ENCODE measurements around the gene PAPPA2. TPM values are rescaled to one million over a fixed set of nuclear protein-coding genes. Genes with fewer than 3 reads are reported as not detected.

Gene PAPPA2
- total and polyA plus RNA-seq, 2 donors (not counting 1 experiment from before 2014, with no cell fraction given), result not detected

- CTCF ChIA-PET, result no interaction called here
- intact Hi-C loops (cut with micrococcal nuclease), result no loop called here
- peaks cover 0 to 1% (median 0%) of the 10 kb centered on the region in 3 donors for H3K9me3 ChIP-seq (ENCODE audit: control extremely low read depth in 1 of 3, control insufficient read depth in 2 of 3, insufficient read depth in 1 of 3, low read length in 2 of 3)
- no peaks in the 10 kb centered on the region for H3K79me2 ChIP-seq (ENCODE audit: control insufficient read depth, insufficient read depth, low read length)
- no peak overlapping the region for H3K27ac ChIP-seq (ENCODE audit: low read length in 2 of 2)
- no peaks in the 10 kb centered on the region for H3K4me1 Mint-ChIP-seq
- H3K27ac Mint-ChIP-seq, result no peak overlapping the region
- H3K36me3 ChIP-seq (replicated peaks in 1 of 2; ENCODE audit: control extremely low read depth in 1 of 2, control insufficient read depth in 1 of 2, extremely low read depth in 1 of 2, insufficient read depth in 2 of 2, low read length in 1 of 2), result no peaks in the 10 kb centered on the region
- no peaks in the 10 kb centered on the region for H3K4me1 ChIP-seq (ENCODE audit: control insufficient read depth in 2 of 2, insufficient read depth in 2 of 2, low read length in 2 of 2)
- H3K9me3 Mint-ChIP-seq (ENCODE audit: insufficient read depth), result no peaks in the 10 kb centered on the region
- no peak overlapping the region for H2AFZ ChIP-seq (ENCODE audit: insufficient read depth, low read depth, low read length, poor library complexity, severe bottlenecking)
- no peak for DNase-seq
- TF ChIP-seq CTCF (IDR thresholded peaks at IDR 0.05) (no peak), EZH2 (IDR thresholded peaks at IDR 0.05; ENCODE audit: borderline replicate concordance, insufficient read depth, low read depth, low read length, poor library complexity, severe bottlenecking) (no peak)
- WGBS (ENCODE audit: insufficient coverage), result 87% methylated on average over 3 of the region's 5 CpGs
- H3K4me3 ChIP-seq (ENCODE audit: control extremely low read depth in 1 of 5, extremely low read depth in 1 of 5, insufficient read depth in 1 of 5, low read depth in 2 of 5, low read length in 4 of 5), result no peak overlapping the region
- no peak for ATAC-seq (ENCODE audit: low read depth)
- POLR2A ChIA-PET, result no interaction called here
- H3K4me2 ChIP-seq (replicated peaks; ENCODE audit: low read depth, low read length, poor library complexity, severe bottlenecking), result no peak overlapping the region
- no peak overlapping the region for H3K4me3 Mint-ChIP-seq
- H3K27me3 Mint-ChIP-seq, result no peaks in the 10 kb centered on the region
- H3K27me3 ChIP-seq (replicated peaks in 1 of 4; ENCODE audit: control extremely low read depth in 1 of 4, control insufficient read depth in 3 of 4, insufficient read depth in 4 of 4, low read length in 3 of 4), result no peaks in the 10 kb centered on the region
- H3K9ac ChIP-seq (ENCODE audit: low read length), result no peak overlapping the region
- H4K20me1 ChIP-seq (ENCODE audit: control insufficient read depth, insufficient read depth, low read length, poor library complexity, severe bottlenecking), result no peaks in the 10 kb centered on the region
Observed at GRCh38 chr1:176794897-176795508, 332.0 kb downstream of the PAPPA2 start.

GRCh38 chr1:176795929-176796328 is 333.0 kb downstream of the PAPPA2 start:
- no peaks in the 10 kb centered on the region for H3K36me3 ChIP-seq (replicated peaks in 1 of 2; ENCODE audit: control extremely low read depth in 1 of 2, control insufficient read depth in 1 of 2, extremely low read depth in 1 of 2, insufficient read depth in 2 of 2, low read length in 1 of 2)
- no peaks in the 10 kb centered on the region for H3K9me3 Mint-ChIP-seq (ENCODE audit: insufficient read depth)
- H3K27me3 Mint-ChIP-seq, result no peaks in the 10 kb centered on the region
- no peaks in the 10 kb centered on the region for H3K4me1 ChIP-seq (ENCODE audit: control insufficient read depth in 2 of 2, insufficient read depth in 2 of 2, low read length in 2 of 2)
- H3K27ac ChIP-seq (ENCODE audit: low read length in 2 of 2), result no peak overlapping the region
- no peak overlapping the region for H3K4me3 ChIP-seq (ENCODE audit: control extremely low read depth in 1 of 5, extremely low read depth in 1 of 5, insufficient read depth in 1 of 5, low read depth in 2 of 5, low read length in 4 of 5)
- H3K4me3 Mint-ChIP-seq, result no peak overlapping the region
- TF ChIP-seq CTCF (IDR thresholded peaks at IDR 0.05) (no peak), EZH2 (IDR thresholded peaks at IDR 0.05; ENCODE audit: borderline replicate concordance, insufficient read depth, low read depth, low read length, poor library complexity, severe bottlenecking) (no peak)
- DNase-seq (no peak), ATAC-seq (ENCODE audit: low read depth) (no peak)
- H4K20me1 ChIP-seq (ENCODE audit: control insufficient read depth, insufficient read depth, low read length, poor library complexity, severe bottlenecking), result no peaks in the 10 kb centered on the region
- ChIA-PET POLR2A (no interaction called here), CTCF (no interaction called here)
- H3K79me2 ChIP-seq (ENCODE audit: control insufficient read depth, insufficient read depth, low read length), result no peaks in the 10 kb centered on the region
- H3K4me1 Mint-ChIP-seq, result no peaks in the 10 kb centered on the region
- no peak overlapping the region for H2AFZ ChIP-seq (ENCODE audit: insufficient read depth, low read depth, low read length, poor library complexity, severe bottlenecking)
- intact Hi-C loops (cut with micrococcal nuclease), result no loop called here
- no peak overlapping the region for H3K4me2 ChIP-seq (replicated peaks; ENCODE audit: low read depth, low read length, poor library complexity, severe bottlenecking)
- H3K9ac ChIP-seq (ENCODE audit: low read length), result no peak overlapping the region
- no peaks in the 10 kb centered on the region for H3K27me3 ChIP-seq (replicated peaks in 1 of 4; ENCODE audit: control extremely low read depth in 1 of 4, control insufficient read depth in 3 of 4, insufficient read depth in 4 of 4, low read length in 3 of 4)
- H3K27ac Mint-ChIP-seq, result no peak overlapping the region
- no CpG with 5 or more reads among the region's 2 CpGs for WGBS (ENCODE audit: insufficient coverage)
- H3K9me3 ChIP-seq (ENCODE audit: control extremely low read depth in 1 of 3, control insufficient read depth in 2 of 3, insufficient read depth in 1 of 3, low read length in 2 of 3), result peaks cover 0 to 1% (median 0%) of the 10 kb centered on the region in 3 donors

All from B cell (primary cell).